Vagina (tissue), 2 donors: ENCODE measurements around the gene MAT2A. TPM values are rescaled to one million over a fixed set of nuclear protein-coding genes. Genes with fewer than 3 reads are reported as not detected.

ENCODE experiments used
- DNase-seq, 2 donors: peaks; one replicate each; pipeline ENCODE4 v3.0.0-alpha.2; 2017; ENCODE audit errors: extremely low spot score in 2 of 2
- H3K27ac ChIP-seq: fragments of 200-600 bp; sonication (generic); one replicate; pipeline ENCODE4 v1.5.1; 2019
- H3K27me3 ChIP-seq: fragments of 200-600 bp; sonication (generic); one replicate; pipeline ENCODE4 v1.5.1; 2019
- H3K36me3 ChIP-seq, 2 donors: fragments of 200-600 bp; sonication (generic); one replicate each; pipeline ENCODE4 v1.5.1; 2017 to 2019
- H3K4me1 ChIP-seq: fragments of 200-600 bp; sonication (generic); one replicate; pipeline ENCODE4 v1.5.1; 2019
- H3K4me3 ChIP-seq, 2 donors: fragments of 200-600 bp; sonication (generic); 1 replicate in 1 of 2; 2 replicates in 1 of 2; pipeline ENCODE4 v1.5.1; 2016 to 2019
- H3K9me3 ChIP-seq: fragments of 200-600 bp; sonication (generic); one replicate; pipeline ENCODE4 v1.5.1; 2019
- CTCF ChIP-seq, 3 experiments: fragments of 450-650 bp in 2 of 3; fragments of 200-600 bp in 1 of 3; sonication (generic) in 1 of 3; IDR thresholded peaks; one replicate each; pipeline ENCODE4 v1.5.1; 2017 to 2019; ENCODE audit warnings: antibody characterized with exemption in 3 of 3, mild to moderate bottlenecking in 2 of 3, moderate library complexity in 2 of 3
- POLR2A ChIP-seq, 2 donors: fragments of 450-650 bp; IDR thresholded peaks; one replicate each; pipeline ENCODE4 v1.6.1; 2017; ENCODE audit warnings: antibody characterized with exemption in 2 of 2, mild to moderate bottlenecking in 2 of 2, moderate library complexity in 2 of 2
- POLR2AphosphoS5 ChIP-seq, 2 donors: sonication (generic); formaldehyde crosslinking; IDR thresholded peaks; one replicate each; pipeline ENCODE4 v1.9.0; 2017; ENCODE audit warnings: antibody characterized with exemption in 2 of 2, mild to moderate bottlenecking in 2 of 2, low read depth in 1 of 2; ENCODE audit not compliant: insufficient read depth in 1 of 2
- intact Hi-C: fragments of 100-400 bp; cut with DNase I; formaldehyde crosslinking; loops from one replicate; pipeline ENCODE4 v1.15.1; 2023
- total RNA-seq: library from RNA; depleted of rRNA; stranded (reverse); fragments of >200 nt; gene quantifications from one replicate; pipeline ENCODE4 v1.2.3, GENCODE V29; 2016

MAT2A gene
- total RNA-seq, 1 donor from 2014 or later, result 177 TPM

- no peaks in the 10 kb centered on the region for H3K27me3 ChIP-seq
- no peaks in the 10 kb centered on the region for H3K9me3 ChIP-seq
- TF ChIP-seq POLR2A (IDR thresholded peaks at IDR 0.05), result no peak
- no peak for TF ChIP-seq POLR2AphosphoS5 (IDR thresholded peaks at IDR 0.05; ENCODE audit: insufficient read depth in 1 of 2, low read depth in 1 of 2)
- no peak for TF ChIP-seq CTCF (IDR thresholded peaks at IDR 0.05)
- DNase-seq, result no peak
- no peaks in the 10 kb centered on the region for H3K36me3 ChIP-seq
- H3K4me3 ChIP-seq, result no peak overlapping the region
- peaks cover 19% of the 10 kb centered on the region for H3K4me1 ChIP-seq
- H3K27ac ChIP-seq, result no peak overlapping the region
- intact Hi-C loops, result no loop called here
These were observed 16.8 kb upstream of the MAT2A start for GRCh38 chr2:85522090-85522647.

DNA sequence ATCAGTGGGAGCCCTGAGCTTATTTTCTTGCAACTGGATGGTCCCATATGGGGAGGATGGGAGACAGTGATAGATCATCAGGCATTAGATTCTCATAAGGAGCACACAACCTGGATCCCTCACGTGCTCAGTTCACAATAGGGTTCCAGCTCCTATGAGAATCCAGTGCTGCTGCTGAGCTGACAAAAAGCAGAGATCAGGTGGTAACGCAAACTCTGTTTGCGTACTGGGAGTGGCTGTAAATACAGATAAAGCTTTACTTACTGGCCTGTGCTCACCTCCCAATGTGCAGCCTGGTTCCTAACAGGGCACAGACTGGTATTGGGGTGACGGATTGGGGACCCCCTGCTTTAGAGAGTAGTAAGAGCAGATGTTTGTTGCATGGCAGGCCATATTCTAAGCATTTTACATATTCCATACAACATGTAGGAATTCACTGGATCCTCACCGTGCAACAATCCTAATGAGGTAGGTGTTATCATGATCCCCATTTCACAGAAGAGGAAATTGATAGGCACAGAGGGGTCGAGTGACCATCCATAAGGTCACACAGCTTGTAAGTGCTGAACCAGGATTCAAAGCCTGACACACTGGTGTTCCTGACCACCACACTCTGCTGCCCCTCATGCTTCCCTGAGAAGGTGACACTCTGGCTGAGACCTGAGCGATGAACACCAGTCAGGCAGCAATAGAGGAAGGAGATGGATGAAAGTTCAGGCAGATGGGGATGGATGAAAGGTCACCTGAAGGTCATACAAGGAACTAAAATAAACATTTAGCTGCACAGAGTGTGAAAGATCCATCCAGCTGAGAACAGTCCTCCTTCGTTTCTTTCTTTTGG, 15.7 kb upstream of the MAT2A start:
- no peak for TF ChIP-seq CTCF (IDR thresholded peaks at IDR 0.05)
- no peak for TF ChIP-seq POLR2AphosphoS5 (IDR thresholded peaks at IDR 0.05; ENCODE audit: insufficient read depth in 1 of 2, low read depth in 1 of 2)
- no peak for TF ChIP-seq POLR2A (IDR thresholded peaks at IDR 0.05)
- peak overlapping the region; percentile 65 for H3K27ac ChIP-seq
- intact Hi-C loops, result no loop called here
- H3K27me3 ChIP-seq, result no peaks in the 10 kb centered on the region
- no peaks in the 10 kb centered on the region for H3K36me3 ChIP-seq
- no peak for DNase-seq
- H3K4me3 ChIP-seq, result no peak overlapping the region
- no peaks in the 10 kb centered on the region for H3K9me3 ChIP-seq
- peaks cover 19% of the 10 kb centered on the region for H3K4me1 ChIP-seq

- TF ChIP-seq CTCF (IDR thresholded peaks at IDR 0.05), result no peak
- no peak for TF ChIP-seq POLR2AphosphoS5 (IDR thresholded peaks at IDR 0.05; ENCODE audit: insufficient read depth in 1 of 2, low read depth in 1 of 2)
- no peak for TF ChIP-seq POLR2A (IDR thresholded peaks at IDR 0.05)
- H3K4me3 ChIP-seq, result no peak overlapping the region
- H3K9me3 ChIP-seq, result no peaks in the 10 kb centered on the region
- peaks cover 19% of the 10 kb centered on the region for H3K4me1 ChIP-seq
- H3K27ac ChIP-seq, result peak overlapping the region; percentile 65
- DNase-seq, result no peak
- H3K36me3 ChIP-seq, result no peaks in the 10 kb centered on the region
- no peaks in the 10 kb centered on the region for H3K27me3 ChIP-seq
- intact Hi-C loops, result no loop called here
These were observed 15.0 kb upstream of the MAT2A start for GRCh38 chr2:85523903-85524335.

- Histone ChIP-seq H3K4me1 (peaks cover 19% of the 10 kb centered on the region), H3K4me3 (no peak overlapping the region), H3K27me3 (no peaks in the 10 kb centered on the region), H3K36me3 (no peaks in the 10 kb centered on the region), H3K27ac (peak overlapping the region; percentile 65), H3K9me3 (no peaks in the 10 kb centered on the region)
- DNase-seq, result no peak
- no peak for TF ChIP-seq CTCF (IDR thresholded peaks at IDR 0.05)
- TF ChIP-seq POLR2AphosphoS5 (IDR thresholded peaks at IDR 0.05; ENCODE audit: insufficient read depth in 1 of 2, low read depth in 1 of 2), result no peak
- TF ChIP-seq POLR2A (IDR thresholded peaks at IDR 0.05), result no peak
- intact Hi-C loops, result no loop called here
These were observed 14.5 kb upstream of the MAT2A start for GRCh38 chr2:85524336-85524908.
